Stimulated activated CD4-positive, alpha-beta T cell treated with anti-CD3 and anti-CD28 coated beads, Interleukin-15, amount 100 ng/mL, for 24 hours (primary cell): ENCODE measurements around the gene PLAAT4.

Experiments used
- DNase-seq: peaks from one replicate; pipeline ENCODE4 v3.0.0-alpha.2; 2020

PLAAT4 gene

GRCh38 chr11:63536669-63537292 is at the start of gene PLAAT4:
PLAAT4 (plus strand) TSS chr11:63536808; CDS start chr11:63536869, 61 bp downstream.
- no peak for DNase-seq

- no peak for DNase-seq
These were observed 47.8 kb upstream of the PLAAT4 start for GRCh38 chr11:63488789-63489188.

GRCh38 chr11:63489879-63490278 is 46.7 kb upstream of the PLAAT4 start:
- no peak for DNase-seq

- DNase-seq, result peak; percentile 42
These were observed 45.9 kb upstream of the PLAAT4 start, which contains the start of gene PLAAT5 for GRCh38 chr11:63490551-63491239. PLAAT5 (minus strand) TSS chr11:63491167; CDS start chr11:63491034, 133 bp downstream.

- DNase-seq, result no peak
These were observed 45.4 kb upstream of the PLAAT4 start for GRCh38 chr11:63491240-63491587.

- no peak for DNase-seq
These were observed 44.8 kb upstream of the PLAAT4 start for GRCh38 chr11:63491636-63492372.

GRCh38 chr11:63492441-63492840 is 44.2 kb upstream of the PLAAT4 start:
- DNase-seq, result no peak

GRCh38 chr11:63493127-63493526 is 43.5 kb upstream of the PLAAT4 start:
- DNase-seq, result no peak

GRCh38 chr11:63494975-63495374 is 41.6 kb upstream of the PLAAT4 start:
- no peak for DNase-seq

- DNase-seq, result no peak
These were observed 36.7 kb upstream of the PLAAT4 start for GRCh38 chr11:63499874-63500273.

- no peak for DNase-seq
These were observed 35.4 kb upstream of the PLAAT4 start for GRCh38 chr11:63501236-63501635.

- no peak for DNase-seq
These were observed 34.3 kb upstream of the PLAAT4 start for GRCh38 chr11:63502252-63502820.

GRCh38 chr11:63503492-63503891 is 33.1 kb upstream of the PLAAT4 start:
- no peak for DNase-seq

- DNase-seq, result no peak
These were observed 32.6 kb upstream of the PLAAT4 start for GRCh38 chr11:63504054-63504453.

- DNase-seq, result no peak
These were observed 31.5 kb upstream of the PLAAT4 start for GRCh38 chr11:63504933-63505586.

GRCh38 chr11:63505857-63506528 is 30.6 kb upstream of the PLAAT4 start, which contains the start of gene LGALS12:
LGALS12 (plus strand) TSS chr11:63506084; CDS start chr11:63506459, 375 bp downstream.
- DNase-seq, result no peak

GRCh38 chr11:63506876-63507275 is 29.7 kb upstream of the PLAAT4 start:
- no peak for DNase-seq

- no peak for DNase-seq
These were observed 29.1 kb upstream of the PLAAT4 start for GRCh38 chr11:63507511-63507910.

- DNase-seq, result peak; percentile 34
These were observed 28.6 kb upstream of the PLAAT4 start for GRCh38 chr11:63508009-63508408.

- no peak for DNase-seq
These were observed 27.9 kb upstream of the PLAAT4 start for GRCh38 chr11:63508745-63509144.

- no peak for DNase-seq
These were observed 26.1 kb upstream of the PLAAT4 start for GRCh38 chr11:63510360-63511047.
